ENCODE data around the gene ZKSCAN2. TPM values are rescaled to one million over a fixed set of nuclear protein-coding genes. Genes with fewer than 3 reads are reported as not detected.

Gene ZKSCAN2
- polyA plus RNA-seq, 3 donors: 0.44 to 0.79 (median 0.56) TPM

GRCh38 chr16:25222959-25223358, 34.7 kb downstream of the ZKSCAN2 start:
- no peak for DNase-seq
- no peaks in the 10 kb centered on the region for H4K20me1 ChIP-seq (ENCODE audit: insufficient read depth, low read length)
- TF ChIP-seq, protein P1, sequence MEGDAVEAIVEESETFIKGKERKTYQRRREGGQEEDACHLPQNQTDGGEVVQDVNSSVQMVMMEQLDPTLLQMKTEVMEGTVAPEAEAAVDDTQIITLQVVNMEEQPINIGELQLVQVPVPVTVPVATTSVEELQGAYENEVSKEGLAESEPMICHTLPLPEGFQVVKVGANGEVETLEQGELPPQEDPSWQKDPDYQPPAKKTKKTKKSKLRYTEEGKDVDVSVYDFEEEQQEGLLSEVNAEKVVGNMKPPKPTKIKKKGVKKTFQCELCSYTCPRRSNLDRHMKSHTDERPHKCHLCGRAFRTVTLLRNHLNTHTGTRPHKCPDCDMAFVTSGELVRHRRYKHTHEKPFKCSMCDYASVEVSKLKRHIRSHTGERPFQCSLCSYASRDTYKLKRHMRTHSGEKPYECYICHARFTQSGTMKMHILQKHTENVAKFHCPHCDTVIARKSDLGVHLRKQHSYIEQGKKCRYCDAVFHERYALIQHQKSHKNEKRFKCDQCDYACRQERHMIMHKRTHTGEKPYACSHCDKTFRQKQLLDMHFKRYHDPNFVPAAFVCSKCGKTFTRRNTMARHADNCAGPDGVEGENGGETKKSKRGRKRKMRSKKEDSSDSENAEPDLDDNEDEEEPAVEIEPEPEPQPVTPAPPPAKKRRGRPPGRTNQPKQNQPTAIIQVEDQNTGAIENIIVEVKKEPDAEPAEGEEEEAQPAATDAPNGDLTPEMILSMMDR (IDR thresholded peaks at IDR 0.05): no peak
- no peak overlapping the region for H2AFZ ChIP-seq (ENCODE audit: insufficient read depth, low read depth, low read length, poor library complexity, severe bottlenecking)
- 92% methylated on average over 8 of the region's 8 CpGs for WGBS (ENCODE audit: insufficient coverage)
- H3K27me3 Mint-ChIP-seq (ENCODE audit: low read depth in 3 of 3): peaks cover 0 to 3% (median 3%) of the 10 kb centered on the region in 3 donors
- no peaks in the 10 kb centered on the region for H3K9me3 Mint-ChIP-seq
- no peaks in the 10 kb centered on the region for H3K4me1 ChIP-seq (ENCODE audit: control insufficient read depth in 1 of 2, insufficient read depth in 2 of 2, low read length in 2 of 2)
- no peak overlapping the region for H3K27ac ChIP-seq (ENCODE audit: low read depth in 1 of 2, low read length in 2 of 2)
- H3K36me3 Mint-ChIP-seq: no peaks in the 10 kb centered on the region
- H3K4me3 Mint-ChIP-seq: no peak overlapping the region
- H3K4me3 ChIP-seq (replicated peaks in 1 of 3; ENCODE audit: low read depth in 2 of 3, low read length in 3 of 3): no peak overlapping the region
- no peaks in the 10 kb centered on the region for H3K27me3 ChIP-seq (ENCODE audit: control insufficient read depth in 2 of 2, insufficient read depth in 2 of 2, low read length in 2 of 2)
- H3K9ac ChIP-seq (ENCODE audit: insufficient read depth, low read length, poor library complexity, severe bottlenecking): no peak overlapping the region
- no peak overlapping the region for H3K27ac Mint-ChIP-seq
- no peaks in the 10 kb centered on the region for H3K4me1 Mint-ChIP-seq
- H3K36me3 ChIP-seq (replicated peaks in 1 of 2; ENCODE audit: control insufficient read depth in 1 of 2, insufficient read depth in 2 of 2, low read length in 2 of 2): no peaks in the 10 kb centered on the region
- no peaks in the 10 kb centered on the region for H3K9me3 ChIP-seq (replicated peaks in 1 of 2; ENCODE audit: control insufficient read depth in 1 of 2, insufficient read depth in 1 of 2, low read length in 2 of 2)
- intact Hi-C loops (cut with micrococcal nuclease): loop anchor here in 1 of 2 donors (10.0 kb wide), 2 partner anchors 98 to 168 kb away; no protein-coding TSS in a partner anchor
- no peaks in the 10 kb centered on the region for H3K79me2 ChIP-seq (ENCODE audit: insufficient read depth, low read length)
- no peak overlapping the region for H3K4me2 ChIP-seq (replicated peaks; ENCODE audit: extremely low read depth, low read length, poor library complexity, severe bottlenecking)

- no peak overlapping the region for H3K4me3 Mint-ChIP-seq
- H3K27ac Mint-ChIP-seq: peak overlapping the region in 1 of 7 donors; percentile 68
- Histone ChIP-seq H3K36me3 (replicated peaks in 1 of 2; ENCODE audit: control insufficient read depth in 1 of 2, insufficient read depth in 2 of 2, low read length in 2 of 2) (no peaks in the 10 kb centered on the region), H2AFZ (ENCODE audit: insufficient read depth, low read depth, low read length, poor library complexity, severe bottlenecking) (no peak overlapping the region), H4K20me1 (ENCODE audit: insufficient read depth, low read length) (no peaks in the 10 kb centered on the region), H3K4me2 (replicated peaks; ENCODE audit: extremely low read depth, low read length, poor library complexity, severe bottlenecking) (no peak overlapping the region), H3K79me2 (ENCODE audit: insufficient read depth, low read length) (no peaks in the 10 kb centered on the region), H3K27me3 (ENCODE audit: control insufficient read depth in 2 of 2, insufficient read depth in 2 of 2, low read length in 2 of 2) (no peaks in the 10 kb centered on the region), H3K27ac (ENCODE audit: low read depth in 1 of 2, low read length in 2 of 2) (no peak overlapping the region), H3K4me3 (replicated peaks in 1 of 3; ENCODE audit: low read depth in 2 of 3, low read length in 3 of 3) (no peak overlapping the region), H3K4me1 (ENCODE audit: control insufficient read depth in 1 of 2, insufficient read depth in 2 of 2, low read length in 2 of 2) (no peaks in the 10 kb centered on the region), H3K9me3 (replicated peaks in 1 of 2; ENCODE audit: control insufficient read depth in 1 of 2, insufficient read depth in 1 of 2, low read length in 2 of 2) (no peaks in the 10 kb centered on the region), H3K9ac (ENCODE audit: insufficient read depth, low read length, poor library complexity, severe bottlenecking) (no peak overlapping the region)
- intact Hi-C loops (cut with micrococcal nuclease): no loop called here
- H3K36me3 Mint-ChIP-seq: no peaks in the 10 kb centered on the region
- TF ChIP-seq, protein P1 (IDR thresholded peaks at IDR 0.05): no peak
- peaks cover 0 to 7% (median 3%) of the 10 kb centered on the region in 3 donors for H3K27me3 Mint-ChIP-seq (ENCODE audit: low read depth in 3 of 3)
- no peaks in the 10 kb centered on the region for H3K9me3 Mint-ChIP-seq
- no peak for DNase-seq
- 91% methylated on average over 2 of the region's 3 CpGs for WGBS (ENCODE audit: insufficient coverage)
- no peaks in the 10 kb centered on the region for H3K4me1 Mint-ChIP-seq
Measured at GRCh38 chr16:25219070-25219737, 38.4 kb downstream of the ZKSCAN2 start.

Data from CD14-positive monocyte (primary cell).